ENCODE data around the gene C18orf32. TPM values are rescaled to one million over a fixed set of nuclear protein-coding genes. Genes with fewer than 3 reads are reported as not detected.
"Not testable (repeated sequence)": the region's sequence is repeated elsewhere in the genome, so short reads cannot be mapped to it uniquely, and the experiment has no call there.

Gene C18orf32
- total RNA-seq, 1 experiment from 2014 or later: 24.4 TPM

GRCh38 chr18:49524349-49524748 lies 37.3 kb upstream of the C18orf32 start:
- H3K18ac ChIP-seq (ENCODE audit: insufficient read length, low read depth, low read length): no peak overlapping the region
- no peak overlapping the region for H3K9ac ChIP-seq (ENCODE audit: extremely low read depth, insufficient read length, low read length)
- no peak overlapping the region for H2BK12ac ChIP-seq (ENCODE audit: insufficient read length, low read depth, low read length)
- Mint-ChIP-seq H3K4me3 (no peak overlapping the region), H3K27me3 (ENCODE audit: low read depth) (no peaks in the 10 kb centered on the region), H3K36me3 (ENCODE audit: insufficient read depth in 1 of 3, low read depth in 3 of 3) (no peaks in the 10 kb centered on the region; a peak in 1 of 7 replicates), H3K4me1 (peaks cover 33 to 40% of the 10 kb centered on the region in 2 experiments), H3K9me3 (no peaks in the 10 kb centered on the region), H3K27ac (no peak overlapping the region)
- H3K56ac ChIP-seq (ENCODE audit: insufficient read length, low read depth, low read length): no peak overlapping the region
- H2AK5ac ChIP-seq (ENCODE audit: insufficient read length, low read length): no peak overlapping the region
- no peak overlapping the region for H3K4ac ChIP-seq (ENCODE audit: low read depth, low read length)
- H2BK120ac ChIP-seq (ENCODE audit: low read depth, low read length, poor library complexity, severe bottlenecking): no peak overlapping the region
- peaks cover 4% of the 10 kb centered on the region; the same call in 1 of the 2 replicates for H3K4me1 ChIP-seq (ENCODE audit: insufficient read depth, low read length)
- no peak overlapping the region for H4K91ac ChIP-seq (ENCODE audit: insufficient read length, low read depth, low read length)
- no peak overlapping the region for H3K4me2 ChIP-seq (ENCODE audit: insufficient read depth, insufficient read length, low read length)
- no peaks in the 10 kb centered on the region for H3K23me2 ChIP-seq (ENCODE audit: insufficient read length, low read depth, low read length, poor library complexity, severe bottlenecking)
- H3K79me1 ChIP-seq (ENCODE audit: insufficient read depth, low read depth, low read length, poor library complexity, severe bottlenecking): no peaks in the 10 kb centered on the region
- no peaks in the 10 kb centered on the region for H3K79me2 ChIP-seq (ENCODE audit: insufficient read depth, low read length)
- DNase-seq: no peak
- H2BK15ac ChIP-seq (ENCODE audit: low read depth, low read length): no peak overlapping the region
- H3K14ac ChIP-seq (ENCODE audit: insufficient read depth, low read length): no peak overlapping the region
- H3K27me3 ChIP-seq (ENCODE audit: insufficient read depth, low read length): no peaks in the 10 kb centered on the region
- H3K9me3 ChIP-seq (ENCODE audit: control insufficient read depth, low read depth, low read length): no peaks in the 10 kb centered on the region
- H2AFZ ChIP-seq (ENCODE audit: low read length): no peak overlapping the region
- H3K23ac ChIP-seq (ENCODE audit: insufficient read length, low read depth, low read length): no peak overlapping the region
- no peak overlapping the region for H4K5ac ChIP-seq (ENCODE audit: insufficient read length, low read depth, low read length)
- no peak overlapping the region for H3K27ac ChIP-seq (ENCODE audit: insufficient read length, low read depth, low read length)
- no CpG with 5 or more reads among the region's 2 CpGs for WGBS (ENCODE audit: extremely low coverage, insufficient read length, low lambda C conversion rate)
- H3T11ph ChIP-seq (ENCODE audit: low read length): no peak overlapping the region
- H4K8ac ChIP-seq (replicated peaks; ENCODE audit: insufficient read length, low read depth, low read length): no peak overlapping the region
- H2BK5ac ChIP-seq (ENCODE audit: insufficient read length, low read length): no peak overlapping the region
- no peak overlapping the region for H2BK20ac ChIP-seq (ENCODE audit: low read depth, low read length, poor library complexity, severe bottlenecking)
- no peaks in the 10 kb centered on the region for H4K20me1 ChIP-seq (ENCODE audit: control insufficient read depth, insufficient read depth, insufficient read length)
- TF ChIP-seq, protein P1, sequence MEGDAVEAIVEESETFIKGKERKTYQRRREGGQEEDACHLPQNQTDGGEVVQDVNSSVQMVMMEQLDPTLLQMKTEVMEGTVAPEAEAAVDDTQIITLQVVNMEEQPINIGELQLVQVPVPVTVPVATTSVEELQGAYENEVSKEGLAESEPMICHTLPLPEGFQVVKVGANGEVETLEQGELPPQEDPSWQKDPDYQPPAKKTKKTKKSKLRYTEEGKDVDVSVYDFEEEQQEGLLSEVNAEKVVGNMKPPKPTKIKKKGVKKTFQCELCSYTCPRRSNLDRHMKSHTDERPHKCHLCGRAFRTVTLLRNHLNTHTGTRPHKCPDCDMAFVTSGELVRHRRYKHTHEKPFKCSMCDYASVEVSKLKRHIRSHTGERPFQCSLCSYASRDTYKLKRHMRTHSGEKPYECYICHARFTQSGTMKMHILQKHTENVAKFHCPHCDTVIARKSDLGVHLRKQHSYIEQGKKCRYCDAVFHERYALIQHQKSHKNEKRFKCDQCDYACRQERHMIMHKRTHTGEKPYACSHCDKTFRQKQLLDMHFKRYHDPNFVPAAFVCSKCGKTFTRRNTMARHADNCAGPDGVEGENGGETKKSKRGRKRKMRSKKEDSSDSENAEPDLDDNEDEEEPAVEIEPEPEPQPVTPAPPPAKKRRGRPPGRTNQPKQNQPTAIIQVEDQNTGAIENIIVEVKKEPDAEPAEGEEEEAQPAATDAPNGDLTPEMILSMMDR (conservative IDR thresholded peaks at IDR 0.05): no peak

DNA sequence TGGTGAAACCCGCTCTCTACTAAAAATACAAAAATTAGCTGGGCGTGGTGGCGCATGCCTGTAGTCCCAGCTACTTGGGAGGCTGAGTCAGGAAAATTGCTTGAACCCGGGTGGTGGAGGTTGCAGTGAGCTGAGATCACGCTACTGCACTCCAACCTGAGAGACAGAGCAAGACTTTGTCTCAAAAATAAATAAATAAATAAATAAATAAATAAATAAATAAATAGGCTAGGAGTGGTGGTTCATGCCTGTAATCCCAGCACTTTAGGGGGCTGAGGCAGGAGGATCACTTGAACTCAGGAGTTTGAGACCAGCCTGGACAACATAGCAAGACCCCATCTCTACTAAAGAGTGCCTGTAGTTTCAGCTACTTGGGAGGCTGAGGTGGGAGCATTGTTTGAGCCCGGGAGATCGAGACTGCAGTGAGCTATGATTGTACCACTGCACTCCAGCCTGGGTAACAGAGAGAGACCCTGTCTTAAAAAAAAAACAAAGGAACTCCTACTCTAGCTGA lies 36.6 kb upstream of the C18orf32 start:
- H3K56ac ChIP-seq (ENCODE audit: insufficient read length, low read depth, low read length); H3K4me2 ChIP-seq (ENCODE audit: insufficient read depth, insufficient read length, low read length); H4K8ac ChIP-seq (replicated peaks; ENCODE audit: insufficient read length, low read depth, low read length); H2BK20ac ChIP-seq (ENCODE audit: low read depth, low read length, poor library complexity, severe bottlenecking); H2AK5ac ChIP-seq (ENCODE audit: insufficient read length, low read length); H3K4me1 ChIP-seq (ENCODE audit: insufficient read depth, low read length); H2BK15ac ChIP-seq (ENCODE audit: low read depth, low read length); H3K23ac ChIP-seq (ENCODE audit: insufficient read length, low read depth, low read length); H3K27me3 Mint-ChIP-seq (ENCODE audit: low read depth); DNase-seq; H3K27ac Mint-ChIP-seq; H3K9ac ChIP-seq (ENCODE audit: extremely low read depth, insufficient read length, low read length); H2AFZ ChIP-seq (ENCODE audit: low read length); H3K27ac ChIP-seq (ENCODE audit: insufficient read length, low read depth, low read length); H4K20me1 ChIP-seq (ENCODE audit: control insufficient read depth, insufficient read depth, insufficient read length); H3K79me1 ChIP-seq (ENCODE audit: insufficient read depth, low read depth, low read length, poor library complexity, severe bottlenecking); H3T11ph ChIP-seq (ENCODE audit: low read length); H3K4me3 Mint-ChIP-seq; H3K4ac ChIP-seq (ENCODE audit: low read depth, low read length); H3K79me2 ChIP-seq (ENCODE audit: insufficient read depth, low read length); H2BK120ac ChIP-seq (ENCODE audit: low read depth, low read length, poor library complexity, severe bottlenecking); H3K9me3 Mint-ChIP-seq; H4K91ac ChIP-seq (ENCODE audit: insufficient read length, low read depth, low read length); H3K18ac ChIP-seq (ENCODE audit: insufficient read length, low read depth, low read length); H3K27me3 ChIP-seq (ENCODE audit: insufficient read depth, low read length); H3K23me2 ChIP-seq (ENCODE audit: insufficient read length, low read depth, low read length, poor library complexity, severe bottlenecking); H4K5ac ChIP-seq (ENCODE audit: insufficient read length, low read depth, low read length); H2BK12ac ChIP-seq (ENCODE audit: insufficient read length, low read depth, low read length); H3K36me3 Mint-ChIP-seq (ENCODE audit: insufficient read depth in 1 of 3, low read depth in 3 of 3); H3K9me3 ChIP-seq (ENCODE audit: control insufficient read depth, low read depth, low read length); H2BK5ac ChIP-seq (ENCODE audit: insufficient read length, low read length); H3K14ac ChIP-seq (ENCODE audit: insufficient read depth, low read length): not testable (repeated sequence)
- WGBS (ENCODE audit: extremely low coverage, insufficient read length, low lambda C conversion rate): no CpG with 5 or more reads among the region's 7 CpGs
- H3K4me1 Mint-ChIP-seq: peaks cover 37 to 42% of the 10 kb centered on the region in 2 experiments

Measured in H9 (cell line).